GM20000 (cell line): Measurements from ENCODE around the gene RABGAP1L.
"Not testable (repeated sequence)": the region's sequence is repeated elsewhere in the genome, so short reads cannot be mapped to it uniquely, and the experiment has no call there.

Experiments
- DNase-seq: peaks from one replicate; pipeline ENCODE4 v3.0.0; 2012; ENCODE audit warnings: low spot score
- TF ChIP-seq, protein P1 (sequence below): IDR thresholded peaks from 2 replicates; pipeline ENCODE4 v1.5.1; 2012; ENCODE audit warnings: mild to moderate bottlenecking, control low read depth; ENCODE audit errors: extremely low read depth, missing control alignments

Gene RABGAP1L

DNA sequence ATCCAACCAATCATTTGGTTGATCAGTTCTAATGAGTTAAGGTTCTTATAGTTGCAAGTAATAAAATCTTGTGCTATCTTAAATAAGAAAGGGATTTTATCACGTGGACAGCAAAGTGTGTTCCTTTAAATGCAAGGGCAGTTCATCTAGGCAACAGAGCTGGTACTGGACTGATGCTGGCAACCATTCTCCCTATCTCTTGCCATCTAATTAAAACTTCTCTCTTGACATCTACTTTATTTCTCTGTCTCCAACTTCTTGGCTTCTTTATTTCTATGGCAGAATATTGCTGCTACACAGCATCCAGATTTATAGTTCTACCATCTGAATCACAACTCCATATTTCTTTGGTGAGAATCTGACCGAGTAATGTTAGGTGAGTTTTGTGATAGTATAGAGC is 725.2 kb downstream of the RABGAP1L start:
- TF ChIP-seq, protein P1, sequence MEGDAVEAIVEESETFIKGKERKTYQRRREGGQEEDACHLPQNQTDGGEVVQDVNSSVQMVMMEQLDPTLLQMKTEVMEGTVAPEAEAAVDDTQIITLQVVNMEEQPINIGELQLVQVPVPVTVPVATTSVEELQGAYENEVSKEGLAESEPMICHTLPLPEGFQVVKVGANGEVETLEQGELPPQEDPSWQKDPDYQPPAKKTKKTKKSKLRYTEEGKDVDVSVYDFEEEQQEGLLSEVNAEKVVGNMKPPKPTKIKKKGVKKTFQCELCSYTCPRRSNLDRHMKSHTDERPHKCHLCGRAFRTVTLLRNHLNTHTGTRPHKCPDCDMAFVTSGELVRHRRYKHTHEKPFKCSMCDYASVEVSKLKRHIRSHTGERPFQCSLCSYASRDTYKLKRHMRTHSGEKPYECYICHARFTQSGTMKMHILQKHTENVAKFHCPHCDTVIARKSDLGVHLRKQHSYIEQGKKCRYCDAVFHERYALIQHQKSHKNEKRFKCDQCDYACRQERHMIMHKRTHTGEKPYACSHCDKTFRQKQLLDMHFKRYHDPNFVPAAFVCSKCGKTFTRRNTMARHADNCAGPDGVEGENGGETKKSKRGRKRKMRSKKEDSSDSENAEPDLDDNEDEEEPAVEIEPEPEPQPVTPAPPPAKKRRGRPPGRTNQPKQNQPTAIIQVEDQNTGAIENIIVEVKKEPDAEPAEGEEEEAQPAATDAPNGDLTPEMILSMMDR, result no peak
- DNase-seq, result no peak

DNA sequence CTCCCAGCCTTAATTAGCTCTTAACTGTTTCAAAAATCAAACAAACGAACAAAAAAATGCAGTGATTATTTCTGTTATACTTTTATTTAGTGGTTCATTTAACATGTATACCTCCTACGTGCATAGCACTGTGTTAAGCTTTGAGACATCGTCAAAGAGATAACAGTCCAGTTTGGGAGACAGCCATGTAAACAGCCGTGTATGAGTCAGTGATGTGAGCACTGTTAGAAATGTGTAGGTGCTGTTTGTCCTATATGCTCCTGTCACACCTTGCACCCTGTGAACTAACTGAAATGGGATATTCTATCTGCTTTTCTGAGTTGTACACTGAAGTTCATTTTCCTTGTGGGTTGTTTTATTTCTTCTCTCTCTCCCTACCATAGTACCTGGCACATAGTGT is 730.7 kb downstream of the RABGAP1L start:
- DNase-seq, result no peak
- TF ChIP-seq, protein P1, result no peak

DNA sequence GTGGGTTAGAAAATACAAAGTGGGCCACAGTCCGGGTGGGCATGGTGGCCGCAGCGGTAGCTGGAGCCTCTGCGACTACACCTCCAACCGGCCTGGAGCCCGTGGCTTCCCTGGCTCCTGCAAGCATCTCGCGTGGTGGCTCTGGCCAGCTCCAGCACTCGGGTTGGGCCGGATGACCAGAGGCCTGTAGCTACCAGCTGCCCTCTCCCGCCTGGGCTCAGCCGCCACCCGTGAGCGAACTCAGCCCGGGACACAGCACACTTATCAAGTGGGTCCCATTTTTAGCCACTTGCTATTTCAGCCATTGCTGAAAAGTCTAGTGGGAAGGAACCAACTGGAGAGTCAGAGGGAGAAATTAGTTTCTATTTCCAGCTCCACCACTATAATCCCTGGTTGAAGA is 732.7 kb downstream of the RABGAP1L start:
- DNase-seq, result no peak
- TF ChIP-seq, protein P1, result no peak

GRCh38 chr1:174894117-174894762 is 734.9 kb downstream of the RABGAP1L start:
- TF ChIP-seq, protein P1, result no peak
- no peak for DNase-seq

DNA sequence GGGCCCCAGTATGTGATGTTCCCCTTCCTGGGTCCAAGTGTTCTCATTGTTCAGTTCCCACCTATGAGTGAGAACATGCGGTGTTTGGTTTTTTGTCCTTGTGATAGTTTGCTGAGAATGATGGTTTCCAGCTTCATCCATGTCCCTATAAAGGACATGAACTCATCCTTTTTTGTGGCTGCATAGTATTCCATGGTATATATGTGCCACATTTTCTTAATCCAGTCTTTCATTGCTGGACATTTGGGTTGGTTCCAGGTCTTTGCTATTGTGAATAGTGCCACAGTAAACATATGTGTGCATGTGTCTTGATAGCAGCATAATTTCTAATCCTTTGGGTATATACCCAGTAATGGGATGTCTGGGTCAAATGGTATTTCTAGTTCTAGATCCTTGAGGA is 736.3 kb downstream of the RABGAP1L start:
- DNase-seq, result not testable (repeated sequence)

DNA sequence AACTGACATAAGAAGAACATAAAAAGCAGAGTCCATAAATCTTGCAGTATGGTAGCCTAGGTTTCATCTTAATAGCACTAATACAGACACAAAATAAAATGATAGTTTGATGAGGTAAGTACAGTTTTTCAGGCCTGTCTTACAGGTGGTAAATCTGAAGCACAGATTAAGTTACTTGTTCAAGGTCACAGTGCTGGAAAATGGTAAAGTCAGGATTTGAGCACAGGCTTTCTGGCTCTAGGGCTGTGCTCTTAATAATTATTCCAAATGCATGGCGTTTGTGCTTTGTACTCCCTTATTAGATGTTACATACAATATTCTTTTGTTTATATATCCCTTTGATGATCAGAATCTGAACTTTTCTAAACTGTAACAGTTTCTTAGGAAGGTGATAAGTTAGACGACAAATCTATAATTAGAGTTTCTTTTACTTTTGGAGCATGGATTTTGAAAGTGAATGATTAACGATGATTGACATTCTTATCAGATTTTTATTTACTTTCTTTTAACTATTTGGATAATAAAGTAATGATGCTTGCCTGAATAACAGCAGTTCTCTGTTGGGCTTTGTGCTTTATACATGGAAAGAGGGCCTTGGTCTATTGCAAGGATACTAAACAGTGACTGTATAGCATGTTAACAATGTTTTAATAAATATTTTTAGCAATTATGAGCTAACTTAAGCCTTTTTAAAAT is 738.9 kb downstream of the RABGAP1L start:
- no peak for DNase-seq

DNA sequence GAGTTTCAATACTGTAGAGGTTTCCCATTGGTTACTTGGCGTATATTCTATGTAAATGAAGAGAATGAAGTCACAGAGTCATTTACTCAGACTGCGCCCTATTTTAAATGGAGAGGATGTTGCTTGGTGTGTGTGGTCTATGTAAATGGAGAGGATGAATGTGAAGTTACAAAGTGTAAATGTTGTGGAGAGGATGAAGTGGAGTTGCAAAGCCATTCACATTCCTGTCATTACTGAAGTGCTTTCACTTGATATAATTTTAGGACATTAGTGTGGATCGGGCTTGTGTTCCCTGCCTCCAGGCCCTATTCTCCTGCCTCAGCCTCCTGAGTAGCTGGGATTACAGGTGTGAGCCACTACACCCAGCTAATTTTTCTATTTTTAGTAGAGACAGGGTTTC is 741.0 kb downstream of the RABGAP1L start:
- DNase-seq, result no peak
- TF ChIP-seq, protein P1, result no peak

More for the DNA sequence above, 738.9 kb downstream of the RABGAP1L start:
- TF ChIP-seq, protein P1, result no peak
